SK-N-SH (cell line): ENCODE measurements around the gene ZNF280C. TPM values are rescaled to one million over a fixed set of nuclear protein-coding genes. Genes with fewer than 3 reads are reported as not detected.

Experiments
- CTCF ChIA-PET: fragments of 300-600, 350-600 bp; formaldehyde crosslinking; extraction: SDS; loops from one replicate; lab custom pipeline; 2021; lab: Yijun Ruan, JAX
- POLR2A ChIA-PET: fragments of 350-600 bp; sonication (Branson Sonifier 250); formaldehyde crosslinking; extraction: SDS; loops from one replicate; lab custom pipeline; 2020; ENCODE audit warnings: antibody characterized with exemption, inconsistent platforms; lab: Yijun Ruan, JAX
- DNase-seq: peaks from one replicate; pipeline ENCODE4 v3.0.0; 2012
- H2AFZ ChIP-seq: fragments of 200-600 bp; sonication (generic); 2 replicates; pipeline ENCODE4 v1.8.1; 2016; ENCODE audit warnings: antibody characterized with exemption, mild to moderate bottlenecking, low read depth
- H3F3A ChIP-seq: fragments of 200-600 bp; sonication (generic); replicated peaks from 2 replicates; pipeline ENCODE3; 2016; ENCODE audit warnings: antibody characterized with exemption, mild to moderate bottlenecking; ENCODE audit not compliant: insufficient read depth
- H3K27ac ChIP-seq, 2 experiments: fragments of 200-500 bp in 1 of 2; fragments of 200-600 bp in 1 of 2; sonication (Bioruptor generic) in 1 of 2; sonication (generic), shearing (Covaris generic) in 1 of 2; 2 replicates each; pipeline versions ENCODE4 v1.5.1 to v1.6.1; 2014 to 2016; ENCODE audit warnings: low read depth in 2 of 2, inconsistent platforms in 1 of 2, low read length in 1 of 2, mild to moderate bottlenecking in 1 of 2, mixed read lengths in 1 of 2
- H3K27me3 ChIP-seq: fragments of 200-600 bp; sonication (generic), shearing (Covaris generic); 2 replicates; pipeline ENCODE4 v1.6.1; 2016; ENCODE audit warnings: mixed run types; ENCODE audit not compliant: insufficient read depth
- H3K36me3 ChIP-seq, 2 experiments: fragments of 200-500 bp in 1 of 2; fragments of 200-600 bp in 1 of 2; sonication (Bioruptor generic) in 1 of 2; sonication (generic) in 1 of 2; replicated peaks in 1 of 2; 2 replicates each; pipeline versions ENCODE3 to v1.5.1; 2014 to 2016; ENCODE audit warnings: low read length in 1 of 2, mild to moderate bottlenecking in 1 of 2; ENCODE audit not compliant: insufficient read depth in 2 of 2, control insufficient read depth in 1 of 2
- H3K4me1 ChIP-seq, 2 experiments: fragments of 200-500 bp in 1 of 2; fragments of 200-600 bp in 1 of 2; sonication (Bioruptor generic) in 1 of 2; sonication (generic), shearing (Covaris generic) in 1 of 2; 2 replicates each; pipeline versions ENCODE4 v1.5.1 to v1.6.1; 2014 to 2016; ENCODE audit warnings: low read depth in 1 of 2, low read length in 1 of 2, mixed run types in 1 of 2; ENCODE audit not compliant: insufficient read depth in 2 of 2, control insufficient read depth in 1 of 2
- H3K4me2 ChIP-seq: fragments of 200-600 bp; sonication (generic), shearing (Covaris generic); 2 replicates; pipeline ENCODE4 v1.6.1; 2017; ENCODE audit warnings: mixed run types
- H3K4me3 ChIP-seq, 2 experiments: fragments of 200-500 bp in 1 of 2; fragments of 200-600 bp in 1 of 2; sonication (Bioruptor generic) in 1 of 2; sonication (generic), shearing (Covaris generic) in 1 of 2; 2 replicates each; pipeline versions ENCODE4 v1.5.1 to v1.8.1; 2014 to 2016; ENCODE audit warnings: low read depth in 2 of 2, inconsistent platforms in 1 of 2, low read length in 1 of 2, mild to moderate bottlenecking in 1 of 2, mixed read lengths in 1 of 2, moderate library complexity in 1 of 2
- H3K79me2 ChIP-seq: fragments of 200-600 bp; sonication (generic); 2 replicates; pipeline ENCODE4 v1.8.1; 2017; ENCODE audit warnings: mild to moderate bottlenecking; ENCODE audit not compliant: insufficient read depth
- H3K9ac ChIP-seq: fragments of 200-600 bp; sonication (generic); 2 replicates; pipeline ENCODE4 v1.6.1; 2017; ENCODE audit warnings: mixed run types
- H3K9me2 ChIP-seq: fragments of 200-600 bp; sonication (generic); 2 replicates; pipeline ENCODE4 v1.6.1; 2017; ENCODE audit warnings: mixed run types
- H3K9me3 ChIP-seq: fragments of 200-600 bp; sonication (generic); 2 replicates; pipeline ENCODE4 v1.6.1; 2017; ENCODE audit warnings: mixed run types, mild to moderate bottlenecking, moderate library complexity
- H4K20me1 ChIP-seq: fragments of 200-600 bp; sonication (generic); 2 replicates; pipeline ENCODE4 v1.6.1; 2017; ENCODE audit warnings: mild to moderate bottlenecking, mixed run types; ENCODE audit not compliant: insufficient read depth
- CHD2 ChIP-seq: fragments of 150-350 bp; IDR thresholded peaks from 2 replicates; pipeline ENCODE4 v1.6.1; 2018; ENCODE audit warnings: low read length; ENCODE audit not compliant: partially characterized antibody
- ELF1 ChIP-seq: IDR thresholded peaks from 2 replicates; pipeline ENCODE4 v1.4.0; 2012
- EP300 ChIP-seq, 2 experiments: IDR thresholded peaks; 2 replicates each; pipeline versions ENCODE4 v1.4.0 to v1.6.1; 2012; ENCODE audit warnings: borderline replicate concordance in 1 of 2, low read depth in 1 of 2, low read length in 1 of 2
- FOXJ3 ChIP-seq: sonication (generic); formaldehyde crosslinking; IDR thresholded peaks from 2 replicates; pipeline ENCODE4 v1.5.1; 2020; ENCODE audit warnings: mild to moderate bottlenecking, missing genetic modification reagents
- FOXM1 ChIP-seq: IDR thresholded peaks from 2 replicates; pipeline ENCODE4 v1.4.0; 2012; ENCODE audit warnings: low read depth, mild to moderate bottlenecking
- JUND ChIP-seq: IDR thresholded peaks from 2 replicates; pipeline ENCODE4 v1.4.0; 2012
- NRF1 ChIP-seq: IDR thresholded peaks from 2 replicates; pipeline ENCODE4 v1.6.1; 2012; ENCODE audit warnings: low read depth, mild to moderate bottlenecking, low read length
- PBX3 ChIP-seq: IDR thresholded peaks from 2 replicates; pipeline ENCODE4; 2012
- RAD21 ChIP-seq: IDR thresholded peaks from 2 replicates; pipeline ENCODE4 v1.6.1; 2012; ENCODE audit warnings: mild to moderate bottlenecking, low read length
- RFX5 ChIP-seq: IDR thresholded peaks from 2 replicates; pipeline ENCODE4 v1.6.1; 2012; ENCODE audit warnings: mild to moderate bottlenecking, improper control_type of control experiment, low read length
- RXRA ChIP-seq: IDR thresholded peaks from 2 replicates; pipeline ENCODE4 v1.4.0; 2012; ENCODE audit warnings: low read depth, mild to moderate bottlenecking, borderline replicate concordance
- SIN3A ChIP-seq: IDR thresholded peaks from 2 replicates; pipeline ENCODE4 v1.6.1; 2012; ENCODE audit warnings: low read depth, mild to moderate bottlenecking, low read length, moderate library complexity, borderline replicate concordance
- TCF12 ChIP-seq: IDR thresholded peaks from 2 replicates; pipeline ENCODE4 v1.4.0; 2012
- TEAD4 ChIP-seq: IDR thresholded peaks from 2 replicates; pipeline ENCODE4 v1.4.0; 2012; ENCODE audit warnings: mild to moderate bottlenecking, borderline replicate concordance; ENCODE audit not compliant: insufficient read depth
- YY1 ChIP-seq: IDR thresholded peaks from 2 replicates; pipeline ENCODE4 v1.4.0; 2012; ENCODE audit warnings: low read depth, mild to moderate bottlenecking
- WGBS: methylation state at CpG from one replicate; pipeline ENCODE4 v1.1.6; 2017; ENCODE audit warnings: low lambda C conversion rate; 5-methylcytosine and 5-hydroxymethylcytosine counted together
- polyA plus RNA-seq, 3 experiments: library from polyadenylated mRNA; depleted of rRNA; stranded (reverse); fragments of >200 nt; gene quantifications; 2 replicates each; pipeline ENCODE4 v1.2.3, GENCODE V29; 2012
- TF ChIP-seq, protein P1 (sequence below): IDR thresholded peaks from 2 replicates; pipeline ENCODE4 v1.4.0; 2012; ENCODE audit warnings: low read depth, borderline replicate concordance
- TF ChIP-seq, protein P2 (sequence below): fragments of 150-350 bp; IDR thresholded peaks from 2 replicates; pipeline ENCODE4 v1.6.1; 2016; ENCODE audit warnings: mild to moderate bottlenecking, low read depth, low read length

The ZNF280C gene
- polyA plus RNA-seq, 1 of the 3 experiments (the other 2 are of a cell fraction), result 2.7 TPM

GRCh38 chrX:130167040-130167439 is 101.7 kb downstream of the ZNF280C start (continued):
- TF ChIP-seq, protein P1, sequence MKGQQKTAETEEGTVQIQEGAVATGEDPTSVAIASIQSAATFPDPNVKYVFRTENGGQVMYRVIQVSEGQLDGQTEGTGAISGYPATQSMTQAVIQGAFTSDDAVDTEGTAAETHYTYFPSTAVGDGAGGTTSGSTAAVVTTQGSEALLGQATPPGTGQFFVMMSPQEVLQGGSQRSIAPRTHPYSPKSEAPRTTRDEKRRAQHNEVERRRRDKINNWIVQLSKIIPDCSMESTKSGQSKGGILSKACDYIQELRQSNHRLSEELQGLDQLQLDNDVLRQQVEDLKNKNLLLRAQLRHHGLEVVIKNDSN, result no peak
- TF ChIP-seq CHD2, result no peak
- TF ChIP-seq RXRA, result no peak

GRCh38 chrX:130166503-130166777 is 102.3 kb downstream of the ZNF280C start:
- Histone ChIP-seq H3F3A (peaks cover 4% of the 10 kb centered on the region), H3K36me3 (no peaks in the 10 kb centered on the region), H3K27me3 (no peaks in the 10 kb centered on the region), H3K9me3 (no peaks in the 10 kb centered on the region), H3K9me2 (no peaks in the 10 kb centered on the region), H3K79me2 (peaks cover 37% of the 10 kb centered on the region), H3K9ac (peak overlapping the region; percentile 68), H2AFZ (peak overlapping the region; percentile 100), H4K20me1 (no peaks in the 10 kb centered on the region), H3K4me1 (peaks cover 0 to 12% of the 10 kb centered on the region in 2 experiments; a peak in 2 of 4 replicates), H3K4me2 (peak overlapping the region; percentile 94), H3K27ac (peak overlapping the region; percentile 89 to 94), H3K4me3 (peak overlapping the region; percentile 83 to 91)
- WGBS, result 3% methylated on average over 4 of the region's 4 CpGs
- CTCF ChIA-PET, result interaction anchor here (2.3 kb wide), 1 partner anchor 87 kb away, joined by 10 read pairs; no protein-coding TSS in a partner anchor
- no peak for DNase-seq
- POLR2A ChIA-PET, result no interaction called here
- TF ChIP-seq JUND (no peak), FOXM1 (no peak), EP300 (IDR thresholded peaks at IDR 0.05; ENCODE audit: borderline replicate concordance in 1 of 2, low read depth in 1 of 2, low read length in 1 of 2) (no peak), NRF1 (no peak), FOXJ3 (CRISPR knock-in tag) (no peak), SIN3A (no peak), ELF1 (no peak), PBX3 (no peak), YY1 (no peak), RAD21 (no peak), RXRA (no peak), TCF12 (no peak), RFX5 (no peak), TEAD4 (no peak)
- TF ChIP-seq, protein P1, result no peak
- TF ChIP-seq, protein P2, sequence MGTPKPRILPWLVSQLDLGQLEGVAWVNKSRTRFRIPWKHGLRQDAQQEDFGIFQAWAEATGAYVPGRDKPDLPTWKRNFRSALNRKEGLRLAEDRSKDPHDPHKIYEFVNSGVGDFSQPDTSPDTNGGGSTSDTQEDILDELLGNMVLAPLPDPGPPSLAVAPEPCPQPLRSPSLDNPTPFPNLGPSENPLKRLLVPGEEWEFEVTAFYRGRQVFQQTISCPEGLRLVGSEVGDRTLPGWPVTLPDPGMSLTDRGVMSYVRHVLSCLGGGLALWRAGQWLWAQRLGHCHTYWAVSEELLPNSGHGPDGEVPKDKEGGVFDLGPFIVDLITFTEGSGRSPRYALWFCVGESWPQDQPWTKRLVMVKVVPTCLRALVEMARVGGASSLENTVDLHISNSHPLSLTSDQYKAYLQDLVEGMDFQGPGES, result no peak
